ENCODE measurements around the gene GALNT16. TPM values are rescaled to one million over a fixed set of nuclear protein-coding genes. Genes with fewer than 3 reads are reported as not detected.

GALNT16 gene
- total and polyA plus RNA-seq, 2 of the 8 experiments (the other 6 are each of a cell fraction or from before 2014, with no cell fraction given) = 5.4 to 6.3 TPM

GRCh38 chr14:69355607-69356281, 95.8 kb downstream of the GALNT16 start (continued):
- TF ChIP-seq TEAD4 (IDR thresholded peaks at IDR 0.05; ENCODE audit: low read depth, low read length) (no peak), SRF (IDR thresholded peaks at IDR 0.05; ENCODE audit: low read depth, low read length) (no peak), CBX8 (IDR thresholded peaks at IDR 0.05; ENCODE audit: borderline replicate concordance, low read depth, low read length) (no peak)

All from H1 (cell line).